Effector memory CD8-positive, alpha-beta T cell (primary cell): ENCODE results near the gene NCAPH2.
"Not testable (repeated sequence)": the region's sequence is repeated elsewhere in the genome, so short reads cannot be mapped to it uniquely, and the experiment has no call there.

Experiments
- ATAC-seq: fragments of 150-1000 bp; cut with Tn5 transposase; replicated peaks from 2 replicates; pipeline ENCODE4 v1.10.0; 2021; ENCODE audit warnings: mild to moderate bottlenecking, moderate library complexity
- DNase-seq, 3 experiments: peaks; one replicate each; pipeline ENCODE4 v3.0.0; 2021
- H3K27ac Mint-ChIP-seq, 2 donors: one replicate each; pipeline ENCODE4 v1.8.0; 2022; ENCODE audit warnings: mild to moderate bottlenecking in 2 of 2, mixed read lengths in 2 of 2, moderate library complexity in 2 of 2
- H3K27me3 Mint-ChIP-seq, 2 donors: one replicate each; pipeline ENCODE4 v1.8.0; 2022; ENCODE audit warnings: mixed read lengths in 2 of 2
- H3K36me3 Mint-ChIP-seq: one replicate; pipeline ENCODE4 v1.8.0; 2022; ENCODE audit warnings: mild to moderate bottlenecking, moderate library complexity, mixed read lengths; ENCODE audit not compliant: insufficient read depth
- H3K4me1 Mint-ChIP-seq, 2 donors: one replicate each; pipeline ENCODE4 v1.8.0; 2022; ENCODE audit warnings: low read depth in 2 of 2, mixed read lengths in 2 of 2
- H3K4me3 Mint-ChIP-seq, 2 donors: one replicate each; pipeline ENCODE4 v1.8.0; 2022; ENCODE audit warnings: mild to moderate bottlenecking in 2 of 2, mixed read lengths in 2 of 2, moderate library complexity in 2 of 2
- H3K9me3 Mint-ChIP-seq, 2 donors: one replicate each; pipeline ENCODE4 v1.8.0; 2022; ENCODE audit warnings: mixed read lengths in 2 of 2

Gene NCAPH2

DNA sequence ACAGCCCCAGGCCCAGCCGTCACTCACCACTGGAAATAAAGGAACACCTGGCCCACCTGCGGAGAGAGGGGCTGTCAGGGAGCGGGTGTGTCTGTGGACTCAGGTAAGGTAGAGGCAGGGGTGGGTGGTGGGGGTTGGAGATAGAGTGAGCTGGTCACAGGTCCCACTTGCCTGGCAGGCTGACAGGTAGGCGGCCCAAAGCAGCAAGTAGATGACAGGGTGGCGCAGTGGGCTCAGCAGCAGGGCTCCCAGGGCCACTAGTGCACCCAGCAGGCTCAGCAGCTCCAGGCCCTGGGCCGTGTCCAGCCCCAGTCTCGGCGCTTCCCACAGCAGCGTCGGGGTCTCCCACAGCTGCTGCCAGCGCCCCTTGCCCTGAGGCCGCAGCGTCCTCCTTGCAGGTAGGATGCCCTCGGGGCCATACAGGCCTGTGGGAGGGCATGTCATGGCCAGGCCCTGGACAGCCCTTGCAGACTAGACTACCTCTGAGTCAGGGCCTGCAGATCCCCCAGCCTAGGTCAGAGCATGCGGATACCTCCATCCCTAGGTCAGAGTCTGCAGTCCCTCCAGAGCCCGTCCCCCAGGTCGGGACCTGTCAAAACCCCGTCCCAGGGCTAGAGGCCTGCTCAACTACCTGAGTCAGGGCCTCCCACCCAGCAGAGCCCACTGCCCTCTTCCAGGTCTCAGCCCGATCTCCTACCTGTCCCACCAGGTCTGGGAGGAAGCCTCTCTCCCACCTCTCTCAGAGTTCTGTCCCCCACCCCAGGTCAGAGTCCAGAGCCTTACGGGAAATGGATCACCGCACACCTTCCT lies 1.2 kb upstream of the NCAPH2 start:
- H3K36me3 Mint-ChIP-seq = peaks cover 20% of the 10 kb centered on the region
- no peaks in the 10 kb centered on the region for H3K9me3 Mint-ChIP-seq
- no peaks in the 10 kb centered on the region for H3K27me3 Mint-ChIP-seq
- DNase-seq (no peak), ATAC-seq (no peak)
- peaks cover 11 to 16% of the 10 kb centered on the region in 2 donors for H3K4me1 Mint-ChIP-seq
- peak overlapping the region; percentile 95 to 98 for H3K4me3 Mint-ChIP-seq
- peak overlapping the region; percentile 90 for H3K27ac Mint-ChIP-seq

DNA sequence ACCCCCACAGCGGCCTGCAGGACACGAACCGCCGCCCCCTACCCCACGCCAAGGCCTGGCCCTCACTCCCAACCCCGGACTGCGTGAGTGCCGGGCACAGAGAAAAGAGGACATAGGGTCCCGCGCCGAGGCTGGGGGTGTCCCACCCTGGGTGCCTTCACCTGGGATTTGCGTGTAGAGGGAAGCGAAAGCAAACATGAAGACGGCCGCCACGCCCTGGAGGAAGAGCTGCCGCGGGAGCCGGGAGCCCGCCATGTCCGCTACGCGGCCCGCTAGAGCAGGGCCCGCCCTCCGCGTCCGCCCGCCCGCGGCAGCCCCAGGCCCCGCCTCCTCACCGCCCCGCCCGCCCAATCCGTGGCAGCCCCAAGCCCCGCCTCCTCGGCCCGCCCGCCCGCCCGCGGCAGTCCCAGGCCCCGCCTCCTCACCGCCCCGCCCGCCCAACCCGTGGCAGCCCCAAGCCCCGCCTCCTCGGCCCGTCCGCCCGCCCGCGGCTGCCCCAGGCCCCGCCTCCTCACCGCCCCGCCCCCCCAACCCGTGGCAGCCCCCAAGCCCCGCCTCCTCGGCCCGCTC lies 518 bp upstream of the NCAPH2 start, which contains the start of gene LMF2:
Gene LMF2 (minus strand): TSS at position 282 of the 570 bp plus-strand sequence. CDS start 27 bp downstream, at position 255.
- peak within 1 kb of the TSS; percentile 95 to 97 for H3K27ac Mint-ChIP-seq
- H3K36me3 Mint-ChIP-seq = peaks cover 27% of the 10 kb centered on the region
- ATAC-seq (peak; percentile 76), DNase-seq (peak; percentile 83 to 86 (median 86))
- peak within 1 kb of the TSS; percentile 95 to 98 for H3K4me3 Mint-ChIP-seq
- H3K27me3 Mint-ChIP-seq = no peaks in the 10 kb centered on the region
- peaks cover 11 to 16% of the 10 kb centered on the region in 2 donors for H3K4me1 Mint-ChIP-seq
- no peaks in the 10 kb centered on the region for H3K9me3 Mint-ChIP-seq

- Mint-ChIP-seq H3K36me3 (peaks cover 29% of the 10 kb centered on the region), H3K27me3 (no peaks in the 10 kb centered on the region), H3K27ac (peak overlapping the region; percentile 95 to 97), H3K4me1 (peaks cover 11 to 21% of the 10 kb centered on the region in 2 donors), H3K4me3 (peak overlapping the region; percentile 93 to 94), H3K9me3 (no peaks in the 10 kb centered on the region)
- ATAC-seq (no peak), DNase-seq (no peak)
Measured at GRCh38 chr22:50508897-50509296, 873 bp downstream of the NCAPH2 start.

DNA sequence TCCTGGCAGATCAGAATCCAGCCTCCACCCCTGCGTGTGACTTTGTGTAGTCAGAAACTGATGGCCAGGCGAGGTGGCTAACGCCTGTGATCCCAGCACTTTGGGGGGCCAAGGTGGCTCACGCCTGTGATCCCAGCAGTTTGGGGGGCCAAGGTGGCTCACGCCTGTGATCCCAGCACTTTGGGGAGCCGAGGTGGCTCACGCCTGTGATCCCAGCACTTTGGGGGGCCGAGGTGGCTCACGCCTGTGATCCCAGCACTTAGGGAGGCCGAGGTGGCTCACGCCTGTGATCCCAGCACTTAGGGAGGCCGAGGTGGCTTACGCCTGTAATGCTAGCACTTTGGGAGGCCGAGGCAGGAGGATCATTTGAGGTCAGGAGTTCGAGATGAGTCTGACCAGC lies 5.2 kb downstream of the NCAPH2 start:
- Mint-ChIP-seq H3K4me3 (no peak overlapping the region), H3K36me3 (peaks cover 52% of the 10 kb centered on the region), H3K27ac (no peak overlapping the region), H3K9me3 (no peaks in the 10 kb centered on the region), H3K4me1 (peaks cover 20 to 30% of the 10 kb centered on the region in 2 donors), H3K27me3 (no peaks in the 10 kb centered on the region)
- ATAC-seq (no peak), DNase-seq (no peak)

DNA sequence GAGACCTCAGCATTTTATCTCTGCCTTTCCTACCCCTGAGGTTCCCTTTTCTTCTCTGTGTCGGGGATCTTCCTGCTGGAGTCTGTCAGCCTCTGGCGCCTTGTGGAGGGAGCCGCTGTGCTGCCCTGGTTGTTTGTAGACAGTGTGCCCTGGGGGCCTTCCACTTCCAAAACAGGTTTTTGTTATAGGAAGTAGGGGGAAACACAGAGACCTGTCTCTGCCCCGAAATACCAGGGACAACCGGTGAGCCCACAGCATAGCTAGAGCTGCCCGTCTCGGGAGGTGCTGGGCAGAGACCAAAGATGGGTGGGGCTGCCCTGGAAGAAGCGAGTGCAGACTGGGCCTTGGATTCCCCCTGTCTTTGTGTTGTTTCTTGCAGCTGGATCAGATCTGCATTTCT lies 8.0 kb downstream of the NCAPH2 start:
- peaks cover 59% of the 10 kb centered on the region for H3K36me3 Mint-ChIP-seq
- H3K4me1 Mint-ChIP-seq = peaks cover 12 to 21% of the 10 kb centered on the region in 2 donors
- no peaks in the 10 kb centered on the region for H3K9me3 Mint-ChIP-seq
- H3K27me3 Mint-ChIP-seq = no peaks in the 10 kb centered on the region
- no peak overlapping the region for H3K4me3 Mint-ChIP-seq
- ATAC-seq (no peak), DNase-seq (no peak)
- no peak overlapping the region for H3K27ac Mint-ChIP-seq

GRCh38 chr22:50516891-50517290 lies 8.9 kb downstream of the NCAPH2 start:
- no peaks in the 10 kb centered on the region for H3K9me3 Mint-ChIP-seq
- peaks cover 61% of the 10 kb centered on the region for H3K36me3 Mint-ChIP-seq
- no peak for DNase-seq
- H3K27me3 Mint-ChIP-seq = no peaks in the 10 kb centered on the region
- peaks cover 12 to 21% of the 10 kb centered on the region in 2 donors for H3K4me1 Mint-ChIP-seq
- no peak overlapping the region for H3K4me3 Mint-ChIP-seq
- no peak overlapping the region for H3K27ac Mint-ChIP-seq
- no peak for ATAC-seq

DNA sequence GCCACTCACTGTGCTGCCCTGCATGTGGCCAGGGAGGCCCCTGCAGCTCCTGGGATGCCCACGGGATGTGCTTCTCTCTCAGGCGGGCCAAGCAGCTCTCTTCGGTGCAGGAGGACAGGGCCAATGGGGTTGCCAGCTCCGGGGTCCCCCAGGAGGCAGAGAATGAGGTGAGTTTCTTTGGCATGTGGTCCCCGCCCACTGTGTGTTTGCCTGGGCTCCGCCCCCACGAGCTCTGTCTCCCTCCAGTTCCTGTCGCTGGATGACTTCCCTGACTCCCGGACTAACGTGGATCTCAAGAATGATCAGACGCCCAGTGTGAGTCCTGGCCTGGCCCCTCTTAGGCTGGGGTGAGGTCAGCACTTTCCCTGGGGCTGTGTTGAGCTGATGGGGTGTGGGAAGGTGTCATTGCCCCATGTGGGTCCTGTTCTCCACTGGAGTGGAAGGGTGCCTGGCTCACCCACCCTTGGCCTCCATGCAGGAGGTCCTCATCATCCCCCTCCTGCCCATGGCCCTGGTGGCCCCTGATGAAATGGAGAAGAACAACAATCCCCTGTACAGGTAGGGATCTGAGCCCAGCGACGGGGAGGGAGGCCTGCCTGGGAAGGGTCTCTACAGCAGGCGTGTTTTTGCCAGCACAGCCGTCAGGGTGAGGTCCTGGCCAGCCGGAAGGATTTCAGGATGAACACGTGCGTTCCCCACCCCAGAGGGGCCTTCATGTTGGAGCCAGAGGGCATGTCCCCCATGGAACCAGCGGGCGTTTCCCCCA lies 9.7 kb downstream of the NCAPH2 start:
- H3K27ac Mint-ChIP-seq = no peak overlapping the region
- H3K4me1 Mint-ChIP-seq = peaks cover 12 to 21% of the 10 kb centered on the region in 2 donors
- ATAC-seq (no peak), DNase-seq (no peak)
- H3K4me3 Mint-ChIP-seq = no peak overlapping the region
- no peaks in the 10 kb centered on the region for H3K9me3 Mint-ChIP-seq
- peaks cover 60% of the 10 kb centered on the region for H3K36me3 Mint-ChIP-seq
- no peaks in the 10 kb centered on the region for H3K27me3 Mint-ChIP-seq

DNA sequence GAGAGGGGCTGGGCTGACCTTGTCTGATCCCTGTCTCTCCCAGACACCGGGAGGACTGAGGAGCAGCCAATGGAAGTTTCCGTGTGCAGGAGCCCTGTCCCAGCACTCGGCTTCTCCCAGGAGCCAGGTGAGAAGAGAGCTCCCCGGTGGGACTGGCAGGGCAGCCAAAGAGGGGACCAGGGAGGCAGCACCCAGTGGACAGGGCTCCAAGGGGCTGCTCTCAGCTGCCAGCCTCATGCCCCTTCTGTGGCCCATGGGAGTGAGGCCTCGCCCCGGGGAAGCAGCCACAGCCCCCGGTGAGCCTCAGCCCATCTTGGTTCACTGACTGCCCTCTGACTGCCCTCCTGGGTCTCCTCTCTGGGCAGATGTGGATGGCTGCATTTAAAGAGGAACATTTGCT lies 10.6 kb downstream of the NCAPH2 start:
- H3K27me3 Mint-ChIP-seq = no peaks in the 10 kb centered on the region
- no peaks in the 10 kb centered on the region for H3K9me3 Mint-ChIP-seq
- DNase-seq (no peak), ATAC-seq (no peak)
- H3K4me3 Mint-ChIP-seq = no peak overlapping the region
- H3K27ac Mint-ChIP-seq = no peak overlapping the region
- H3K4me1 Mint-ChIP-seq = peaks cover 12 to 20% of the 10 kb centered on the region in 2 donors
- H3K36me3 Mint-ChIP-seq = peaks cover 69% of the 10 kb centered on the region

- Mint-ChIP-seq H3K9me3 (no peaks in the 10 kb centered on the region), H3K4me1 (peaks cover 12 to 17% of the 10 kb centered on the region in 2 donors), H3K36me3 (peaks cover 75% of the 10 kb centered on the region), H3K27ac (no peak overlapping the region), H3K27me3 (no peaks in the 10 kb centered on the region), H3K4me3 (no peak overlapping the region)
- DNase-seq (no peak), ATAC-seq (no peak)
Measured at GRCh38 chr22:50519151-50519550, 11.1 kb downstream of the NCAPH2 start.

DNA sequence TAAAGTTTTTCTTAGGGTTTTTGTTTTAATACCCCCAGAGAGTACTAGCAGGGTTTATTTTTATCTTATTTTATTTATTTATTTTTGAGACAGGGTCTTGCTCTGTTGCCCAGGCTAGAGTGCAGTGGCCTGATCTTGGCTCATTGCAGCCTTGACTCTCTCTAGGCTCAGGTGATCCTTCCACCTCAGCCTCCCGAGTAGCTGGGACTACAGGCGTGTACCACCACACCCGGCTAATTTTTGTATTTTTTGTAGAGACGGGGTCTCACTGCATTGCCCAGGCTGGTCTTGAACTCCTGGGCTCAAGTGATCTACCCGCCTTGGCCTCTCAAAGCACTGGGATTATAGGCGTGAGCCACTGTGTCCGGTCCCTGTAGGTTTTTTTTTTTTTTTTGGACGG lies 12.2 kb downstream of the NCAPH2 start:
- ATAC-seq, H3K9me3 Mint-ChIP-seq: not testable (repeated sequence)
- peaks cover 78% of the 10 kb centered on the region for H3K36me3 Mint-ChIP-seq

DNA sequence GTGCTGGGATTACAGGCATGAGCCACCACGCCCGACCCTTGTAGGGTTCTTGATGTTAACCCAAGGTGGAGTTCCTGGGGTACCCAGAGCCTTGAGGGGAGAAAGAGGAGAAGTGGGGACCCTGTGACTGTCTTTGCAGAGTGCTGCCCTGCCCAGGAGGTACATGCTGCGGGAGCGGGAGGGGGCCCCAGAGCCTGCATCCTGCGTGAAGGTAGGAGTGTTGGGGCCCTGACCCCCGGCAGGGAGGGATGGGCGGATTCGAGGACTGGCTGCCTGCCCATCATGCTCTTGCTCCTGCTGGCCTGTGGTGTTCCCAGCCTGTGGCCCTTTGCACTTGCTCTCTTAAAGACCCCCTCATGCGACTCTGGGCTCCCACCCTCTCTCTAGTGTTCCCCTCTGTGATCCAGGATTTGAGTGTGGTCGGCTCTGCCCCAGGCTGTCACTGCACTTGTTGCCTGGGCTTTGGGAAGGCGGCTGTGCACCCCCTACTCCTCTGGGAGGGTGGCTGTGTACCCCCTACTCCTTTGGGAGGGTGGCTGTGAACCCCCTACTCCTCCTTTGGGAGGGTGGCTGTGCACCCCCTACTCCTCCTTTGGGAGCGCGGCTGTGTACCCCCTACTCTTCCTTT lies 12.9 kb downstream of the NCAPH2 start:
- Mint-ChIP-seq H3K4me1 (peaks cover 9 to 14% of the 10 kb centered on the region in 2 donors), H3K27ac (no peak overlapping the region), H3K36me3 (peaks cover 81% of the 10 kb centered on the region), H3K4me3 (no peak overlapping the region), H3K27me3 (no peaks in the 10 kb centered on the region), H3K9me3 (no peaks in the 10 kb centered on the region)
- ATAC-seq (no peak), DNase-seq (no peak)

More for the DNA sequence above, 12.2 kb downstream of the NCAPH2 start:
- peaks cover 14 to 18% of the 10 kb centered on the region in 2 donors for H3K4me1 Mint-ChIP-seq
- not testable (repeated sequence) for H3K27me3 Mint-ChIP-seq, H3K4me3 Mint-ChIP-seq, DNase-seq, H3K27ac Mint-ChIP-seq

- peaks cover 76% of the 10 kb centered on the region for H3K36me3 Mint-ChIP-seq
- DNase-seq (no peak), ATAC-seq (no peak)
- H3K9me3 Mint-ChIP-seq = no peaks in the 10 kb centered on the region
- H3K27me3 Mint-ChIP-seq = no peaks in the 10 kb centered on the region
- H3K4me1 Mint-ChIP-seq = peaks cover 8 to 15% of the 10 kb centered on the region in 2 donors
- no peak overlapping the region for H3K27ac Mint-ChIP-seq
- no peak overlapping the region for H3K4me3 Mint-ChIP-seq
Measured at GRCh38 chr22:50521710-50522109, 13.7 kb downstream of the NCAPH2 start.

GRCh38 chr22:50522208-50522805 lies 14.3 kb downstream of the NCAPH2 start:
- Mint-ChIP-seq H3K4me3 (no peak overlapping the region), H3K27me3 (no peaks in the 10 kb centered on the region), H3K9me3 (no peaks in the 10 kb centered on the region), H3K4me1 (peaks cover 14 to 19% of the 10 kb centered on the region in 2 donors), H3K27ac (peak overlapping the region in 1 of 2 donors; percentile 68), H3K36me3 (peaks cover 71% of the 10 kb centered on the region)
- ATAC-seq (no peak), DNase-seq (no peak)
